HUES6 (cell line): ENCODE data around the gene NRL.
"Not testable (repeated sequence)": the region's sequence is repeated elsewhere in the genome, so short reads cannot be mapped to it uniquely, and the experiment has no call there.

ENCODE experiments used
- H3K27ac ChIP-seq: 2 replicates; pipeline ENCODE4 v1.7.0; 2013; ENCODE audit warnings: low read depth, mild to moderate bottlenecking, low read length, inconsistent platforms
- H3K27me3 ChIP-seq: 2 replicates; pipeline ENCODE4 v1.6.1; 2013; ENCODE audit warnings: low read length; ENCODE audit not compliant: control insufficient read depth, insufficient read depth
- H3K36me3 ChIP-seq: 2 replicates; pipeline ENCODE4 v1.6.1; 2013; ENCODE audit warnings: low read length; ENCODE audit not compliant: control insufficient read depth, insufficient read depth
- H3K4me1 ChIP-seq: 2 replicates; pipeline ENCODE4 v1.6.1; 2013; ENCODE audit warnings: low read length; ENCODE audit not compliant: control insufficient read depth, insufficient read depth
- H3K4me3 ChIP-seq: 2 replicates; pipeline ENCODE4 v1.5.1; 2013; ENCODE audit warnings: low read depth, low read length
- H3K9ac ChIP-seq: one replicate; pipeline ENCODE4 v1.6.1; 2013; ENCODE audit warnings: mild to moderate bottlenecking, low read length
- H3K9me3 ChIP-seq: 2 replicates; pipeline ENCODE4 v1.6.1; 2013; ENCODE audit warnings: low read depth, low read length; ENCODE audit not compliant: control insufficient read depth, insufficient read depth

Gene NRL

DNA sequence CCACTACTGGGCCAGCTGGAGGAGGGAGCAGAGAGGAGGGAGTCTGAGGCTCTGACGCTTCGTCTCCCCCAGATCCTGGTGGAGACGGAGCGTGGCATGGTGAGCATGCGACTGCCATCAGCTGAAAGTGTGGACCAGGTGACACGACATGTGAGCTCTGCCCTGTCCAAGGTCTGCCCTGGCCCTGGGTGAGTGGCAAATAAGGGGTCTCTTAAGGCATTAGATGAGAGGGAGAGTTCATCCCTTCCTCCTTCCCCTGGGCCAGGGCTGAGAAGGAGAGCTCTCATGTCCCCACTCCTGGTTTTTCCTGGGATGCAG lies 60.5 kb downstream of the NRL start:
- H3K9ac ChIP-seq, result no peak overlapping the region
- peaks cover 44% of the 10 kb centered on the region; the same call in 1 of the 2 replicates for H3K27me3 ChIP-seq
- no peaks in the 10 kb centered on the region for H3K9me3 ChIP-seq
- H3K27ac ChIP-seq, result no peak overlapping the region
- H3K4me1 ChIP-seq, result peaks cover 19% of the 10 kb centered on the region
- no peak overlapping the region for H3K4me3 ChIP-seq
- no peaks in the 10 kb centered on the region for H3K36me3 ChIP-seq

DNA sequence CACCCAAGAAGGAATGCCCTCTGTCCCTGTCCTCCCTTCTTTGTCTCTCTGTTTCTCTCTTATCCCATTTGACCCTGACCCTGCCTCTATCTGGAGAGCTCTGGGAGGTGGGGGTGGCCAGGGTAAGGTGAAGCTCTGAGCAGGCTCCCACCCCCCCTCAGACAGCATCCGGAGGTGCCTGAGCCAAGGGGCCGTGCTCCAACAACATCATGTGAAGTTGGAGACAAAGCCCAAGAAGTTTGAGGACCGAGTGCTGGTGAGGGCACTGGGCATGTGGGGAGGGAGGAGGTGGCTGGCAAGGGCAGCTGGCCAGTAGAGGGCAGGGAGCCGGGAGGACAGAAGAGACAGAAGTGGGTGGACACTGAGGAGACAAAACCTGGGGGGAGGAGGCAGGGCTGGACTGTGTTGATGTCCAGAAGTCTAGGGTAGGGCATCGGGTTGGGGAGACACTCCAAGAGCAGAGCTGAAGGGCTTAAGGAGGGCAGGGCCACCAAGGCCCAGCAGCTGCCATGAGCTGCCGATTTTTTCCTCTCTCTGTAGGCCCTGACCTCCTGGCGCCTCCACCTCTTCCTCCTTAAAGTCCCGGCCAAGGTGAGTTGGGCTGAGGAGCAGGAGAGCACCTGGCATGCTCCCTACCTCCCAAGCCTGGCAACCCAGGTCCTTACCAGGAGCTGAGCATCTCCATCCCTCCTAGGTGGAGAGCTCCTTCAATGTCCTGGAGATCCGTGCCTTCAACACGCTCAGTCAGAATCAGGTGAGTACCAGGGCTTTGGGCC lies 61.0 kb downstream of the NRL start:
- H3K9ac ChIP-seq, result no peak overlapping the region
- no peak overlapping the region for H3K27ac ChIP-seq
- peaks cover 48% of the 10 kb centered on the region; the same call in 1 of the 2 replicates for H3K27me3 ChIP-seq
- no peak overlapping the region for H3K4me3 ChIP-seq
- H3K4me1 ChIP-seq, result peaks cover 15% of the 10 kb centered on the region
- no peaks in the 10 kb centered on the region for H3K36me3 ChIP-seq
- H3K9me3 ChIP-seq, result no peaks in the 10 kb centered on the region

DNA sequence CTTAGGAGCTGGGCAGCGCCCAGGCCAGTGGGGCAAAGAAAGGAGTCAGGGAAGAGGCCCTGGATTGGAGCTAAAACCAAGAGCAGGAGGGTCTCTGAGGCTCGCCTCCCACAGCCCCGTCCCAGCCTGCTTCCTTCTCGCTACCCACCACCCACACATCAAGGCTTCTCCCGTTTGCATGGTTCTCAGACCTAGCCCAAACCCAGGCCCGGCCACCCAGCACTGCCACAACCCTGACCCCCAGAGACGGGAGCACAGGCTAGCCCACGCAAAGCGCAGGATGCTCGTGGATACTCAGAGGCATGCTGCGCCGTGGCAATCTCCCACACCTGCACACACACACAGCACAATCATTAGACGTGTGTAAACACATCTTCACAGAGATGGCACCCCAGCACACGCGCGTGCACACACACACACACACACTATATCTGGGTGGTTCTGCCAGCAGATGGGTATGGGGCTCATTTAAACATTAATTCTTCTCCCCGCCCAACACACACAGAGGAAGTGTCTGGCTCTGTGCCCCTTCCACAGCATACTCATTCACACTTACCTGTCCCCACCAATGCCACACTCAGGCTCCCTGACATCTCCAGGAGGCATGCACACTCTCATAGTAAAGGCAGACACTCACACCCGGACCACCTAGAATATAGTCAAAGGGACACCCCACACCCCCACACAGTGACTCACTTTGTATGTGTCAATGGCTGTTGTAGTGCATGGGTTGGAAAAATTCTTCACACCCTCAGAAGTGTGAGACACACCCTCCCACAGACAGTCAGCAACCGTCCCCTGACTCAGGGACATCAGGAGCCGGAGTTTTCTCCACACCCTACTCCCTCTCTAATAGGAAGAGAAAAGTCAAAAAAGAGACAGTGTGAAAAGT lies 61.8 kb downstream of the NRL start:
- Histone ChIP-seq H3K27ac (no peak overlapping the region), H3K4me1 (peaks cover 14% of the 10 kb centered on the region), H3K4me3 (peak overlapping the region; percentile 95), H3K27me3 (peaks cover 50% of the 10 kb centered on the region; the same call in 1 of the 2 replicates), H3K36me3 (no peaks in the 10 kb centered on the region), H3K9ac (no peak overlapping the region), H3K9me3 (no peaks in the 10 kb centered on the region)

DNA sequence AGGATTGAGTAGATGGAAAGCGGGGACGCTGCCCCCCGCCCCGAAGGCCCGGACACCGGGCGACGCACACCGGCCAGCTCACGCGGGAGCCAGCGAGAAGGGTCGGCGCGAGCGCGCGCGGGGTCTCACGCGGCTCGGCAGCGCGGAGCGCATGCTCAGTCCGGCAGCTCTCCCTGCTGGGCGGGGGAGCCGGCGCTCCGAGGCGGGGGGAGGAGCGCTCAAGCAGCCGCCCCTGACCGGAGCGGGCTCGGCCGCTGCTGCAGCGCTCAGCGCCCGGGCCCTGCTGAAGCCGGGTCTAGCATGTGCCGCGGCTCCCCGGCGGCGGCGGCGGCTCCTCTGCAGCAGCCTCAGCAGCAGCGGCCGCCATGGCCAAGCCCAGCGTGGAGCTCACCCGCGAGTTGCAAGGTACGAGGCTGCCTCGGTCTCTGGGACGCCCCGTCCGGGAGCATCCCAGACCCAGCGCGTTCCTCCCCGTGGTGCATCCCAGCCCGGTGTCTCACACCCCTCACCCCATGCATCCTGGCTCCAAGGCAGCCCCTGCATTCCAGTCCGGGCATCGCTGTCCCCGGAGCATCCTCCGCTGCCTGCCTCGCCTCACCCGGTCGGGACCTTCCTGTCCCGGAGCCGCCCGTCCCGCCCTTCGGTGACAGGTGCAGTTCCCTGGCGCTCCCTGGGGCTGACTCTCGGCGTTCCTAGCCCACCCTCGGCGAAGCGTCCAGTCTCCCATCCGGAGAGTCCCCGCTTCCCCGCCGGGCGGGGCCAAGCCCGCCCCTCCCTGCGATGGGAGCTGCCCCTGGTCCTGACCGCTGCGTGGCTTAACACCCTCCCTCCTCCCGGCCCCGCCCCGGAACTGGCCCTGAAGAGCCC lies 62.7 kb downstream of the NRL start, which contains the start of gene CARMIL3:
Gene CARMIL3, plus strand, starts transcription at position 221 of the 867 bp plus-strand sequence. Its CDS starts 145 bp downstream, at position 366.
- H3K4me1 ChIP-seq, result peaks cover 14% of the 10 kb centered on the region

DNA sequence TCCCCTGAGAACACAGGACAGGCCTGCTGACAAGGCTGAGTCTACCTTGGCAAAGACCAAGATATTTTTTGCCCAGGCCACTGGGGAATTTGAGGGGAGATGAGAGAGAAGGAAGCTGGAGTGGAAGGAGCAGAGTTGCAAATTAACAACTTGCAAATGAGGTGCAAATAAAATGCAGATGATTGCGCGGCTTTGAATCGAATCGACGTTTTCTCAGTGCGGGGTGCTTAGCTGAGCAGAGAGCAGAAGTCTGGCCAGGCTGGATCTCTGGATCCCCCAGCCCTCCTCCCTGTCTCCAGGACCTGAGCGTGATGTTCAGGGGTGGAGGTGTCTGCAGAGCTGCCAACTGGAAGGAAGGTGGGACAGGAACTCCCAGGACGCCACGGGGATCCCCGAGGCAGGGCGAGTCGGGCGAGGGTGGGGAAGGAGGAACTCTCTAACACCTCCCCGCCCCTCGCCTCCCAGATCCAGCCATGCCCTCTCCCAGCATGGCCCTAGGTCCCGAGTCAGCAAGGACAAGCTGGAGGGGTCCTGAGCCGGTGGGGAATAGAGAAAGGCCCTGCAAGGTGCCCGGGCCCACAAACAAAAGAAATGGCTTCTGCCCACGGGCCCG lies 63.5 kb downstream of the NRL start:
- Histone ChIP-seq H3K9ac (peak overlapping the region; percentile 73), H3K27me3 (peaks cover 52% of the 10 kb centered on the region), H3K36me3 (no peaks in the 10 kb centered on the region), H3K4me3 (peak overlapping the region; percentile 95), H3K4me1 (peaks cover 14% of the 10 kb centered on the region), H3K27ac (no peak overlapping the region; the same call in 1 of the 2 replicates), H3K9me3 (no peaks in the 10 kb centered on the region)

More for the DNA sequence above, 62.7 kb downstream of the NRL start, which contains the start of gene CARMIL3:
- Histone ChIP-seq H3K9ac (peak within 1 kb of the TSS; percentile 73), H3K27ac (no peak within 1 kb of the TSS; the same call in 1 of the 2 replicates), H3K4me3 (peak within 1 kb of the TSS; percentile 95), H3K9me3 (no peaks in the 10 kb centered on the region), H3K36me3 (no peaks in the 10 kb centered on the region), H3K27me3 (peaks cover 52% of the 10 kb centered on the region)

DNA sequence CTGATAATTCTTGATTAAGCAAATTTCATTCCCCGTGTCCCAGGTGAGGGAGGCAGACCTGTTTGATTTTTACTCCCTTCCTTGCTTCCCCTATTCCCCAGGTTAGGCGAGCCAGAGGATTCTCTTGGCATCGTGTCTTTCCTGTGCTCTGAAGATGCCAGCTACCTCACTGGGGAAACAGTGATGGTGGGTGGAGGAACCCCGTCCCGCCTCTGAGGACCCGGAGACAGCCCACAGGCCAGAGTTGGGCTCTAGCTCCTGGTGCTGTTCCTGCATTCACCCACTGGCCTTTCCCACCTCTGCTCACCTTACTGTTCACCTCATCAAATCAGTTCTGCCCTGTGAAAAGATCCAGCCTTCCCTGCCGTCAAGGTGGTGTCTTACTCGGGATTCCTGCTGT lies 64.0 kb downstream of the NRL start:
- not testable (repeated sequence) for H3K4me3 ChIP-seq, H3K9ac ChIP-seq, H3K9me3 ChIP-seq, H3K27ac ChIP-seq, H3K36me3 ChIP-seq
- Histone ChIP-seq H3K4me1 (peaks cover 14% of the 10 kb centered on the region), H3K27me3 (peaks cover 52% of the 10 kb centered on the region)

DNA sequence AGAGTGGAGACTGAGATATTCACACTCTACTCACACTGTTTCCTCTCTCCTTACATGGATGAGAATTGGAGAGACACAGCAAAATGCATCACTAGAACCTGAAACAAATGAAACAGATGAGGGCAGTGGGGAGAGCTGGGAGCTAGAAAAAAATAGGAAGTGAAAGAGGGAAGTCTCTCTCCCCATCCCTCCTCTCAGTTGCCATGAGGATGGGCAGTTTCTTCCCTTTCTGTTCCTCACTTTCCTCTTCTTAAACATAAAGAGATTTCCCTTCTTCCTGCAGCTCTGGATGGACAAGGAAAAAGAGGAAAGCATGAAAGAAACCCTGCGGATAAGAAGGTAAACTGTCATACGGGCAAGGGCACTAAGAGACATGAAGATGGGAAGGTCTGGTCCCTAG lies 65.7 kb downstream of the NRL start:
- not testable (repeated sequence) for H3K27ac ChIP-seq, H3K4me3 ChIP-seq, H3K9ac ChIP-seq, H3K9me3 ChIP-seq, H3K36me3 ChIP-seq
- Histone ChIP-seq H3K4me1 (peaks cover 14% of the 10 kb centered on the region), H3K27me3 (peaks cover 44% of the 10 kb centered on the region)

DNA sequence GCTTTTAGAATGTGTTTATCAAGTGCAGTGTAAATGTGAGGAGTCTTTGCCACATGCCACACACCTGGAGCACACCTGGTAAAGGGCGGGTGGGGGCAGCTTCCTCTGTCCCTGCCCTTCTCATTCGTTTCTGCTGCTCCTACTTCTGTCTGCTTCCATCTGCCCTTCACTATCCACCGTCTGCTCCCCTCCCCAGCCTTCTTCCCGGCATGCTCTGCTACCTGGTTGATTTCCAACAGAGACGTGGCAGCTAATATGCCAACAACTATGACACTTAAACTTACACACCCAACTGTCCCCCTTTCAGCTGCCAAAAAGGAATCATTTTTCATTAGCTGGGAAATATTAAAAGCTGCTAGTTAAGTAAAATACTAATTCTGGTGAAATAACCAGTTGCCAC lies 72.0 kb downstream of the NRL start:
- Histone ChIP-seq H3K9ac (no peak overlapping the region), H3K4me3 (no peak overlapping the region), H3K4me1 (no peaks in the 10 kb centered on the region), H3K27ac (no peak overlapping the region), H3K27me3 (peaks cover 5% of the 10 kb centered on the region), H3K9me3 (no peaks in the 10 kb centered on the region), H3K36me3 (no peaks in the 10 kb centered on the region)

DNA sequence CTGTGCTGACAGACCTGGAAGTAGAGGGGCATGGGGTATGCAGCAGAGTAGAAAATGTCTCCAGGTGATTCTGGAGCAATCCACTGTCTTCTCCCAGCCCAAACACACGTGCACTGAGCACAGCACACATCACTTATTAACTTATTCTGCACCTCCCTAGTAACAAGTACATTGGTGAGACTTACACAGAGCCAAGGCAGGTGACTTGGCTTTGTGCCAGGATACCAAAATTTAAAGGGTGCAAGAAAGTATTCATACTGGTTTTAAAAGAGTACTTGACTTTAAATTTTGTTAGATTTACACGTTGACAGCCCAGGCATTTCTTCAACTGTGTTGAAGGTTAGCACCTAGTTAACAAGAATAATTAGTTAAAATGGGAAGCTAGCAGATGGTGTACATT lies 74.1 kb downstream of the NRL start:
- Histone ChIP-seq H3K4me1 (0 out of 2 replicates have a peak, but pooled peaks cover 2% of the 10 kb centered on the region), H3K27me3 (peaks cover 4% of the 10 kb centered on the region; the same call in 1 of the 2 replicates), H3K27ac (no peak overlapping the region), H3K4me3 (no peak overlapping the region), H3K9me3 (no peaks in the 10 kb centered on the region), H3K9ac (no peak overlapping the region), H3K36me3 (no peaks in the 10 kb centered on the region)

DNA sequence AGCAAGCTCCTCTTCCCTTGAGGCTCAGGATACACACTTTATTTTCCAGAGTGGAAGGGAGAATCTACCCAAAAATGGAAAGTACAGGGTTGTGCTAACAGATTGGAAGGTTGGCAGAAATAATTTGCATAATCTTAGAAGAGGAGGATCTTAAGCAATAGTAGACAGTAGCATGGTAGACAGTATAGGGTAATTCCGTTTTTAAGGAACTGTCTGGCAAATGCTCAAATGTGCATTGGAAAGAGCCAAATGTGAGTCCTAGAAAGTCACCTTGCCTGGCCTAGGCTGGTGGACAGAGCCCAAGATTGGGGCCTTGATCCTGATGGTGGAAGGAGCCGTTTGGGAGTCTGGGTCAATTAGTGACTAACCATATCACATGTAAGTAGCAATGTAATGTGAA lies 76.1 kb downstream of the NRL start:
- Histone ChIP-seq H3K27me3 (peaks cover 4% of the 10 kb centered on the region; the same call in 1 of the 2 replicates), H3K27ac (no peak overlapping the region), H3K4me1 (0 out of 2 replicates have a peak, but pooled peaks cover 3% of the 10 kb centered on the region), H3K9me3 (no peaks in the 10 kb centered on the region), H3K4me3 (no peak overlapping the region), H3K9ac (no peak overlapping the region), H3K36me3 (no peaks in the 10 kb centered on the region)
